NT2/D1 (cell line): ENCODE results near the gene MLEC.

Experiments
- YY1 ChIP-seq: IDR thresholded peaks from 2 replicates; pipeline ENCODE4 v1.6.1; 2011; ENCODE audit not compliant: insufficient read length, insufficient read depth
- ZNF274 ChIP-seq: IDR thresholded peaks from 2 replicates; pipeline ENCODE4 v1.6.1; 2011; ENCODE audit warnings: mild to moderate bottlenecking, low read depth, low read length

DNA sequence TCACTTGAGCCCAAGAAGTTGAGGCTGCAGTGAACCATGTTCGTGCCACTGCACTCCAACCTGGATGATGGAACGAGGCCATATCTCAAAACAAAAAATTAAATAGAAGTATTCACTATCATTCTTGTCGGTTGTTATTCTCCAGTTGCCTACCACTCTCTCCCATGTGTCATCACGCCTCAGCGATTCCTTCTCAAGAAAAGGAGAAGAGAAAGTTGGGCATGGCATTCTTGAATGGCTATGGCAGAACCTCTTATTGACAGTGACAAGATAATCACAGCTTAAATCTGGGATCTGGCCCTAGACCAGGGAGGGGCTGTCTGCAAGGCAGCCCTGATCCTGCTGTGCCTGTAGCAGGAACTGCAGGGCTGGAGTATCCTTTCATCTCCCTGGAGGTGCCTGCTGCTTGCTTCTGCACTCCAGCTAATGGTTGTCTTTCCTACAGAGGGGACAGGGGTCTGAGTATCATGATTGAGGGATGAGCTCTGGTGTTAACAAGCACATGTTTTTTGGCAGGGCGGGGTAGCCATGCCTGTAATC is 12.8 kb upstream of the MLEC start:
- TF ChIP-seq YY1 (no peak), ZNF274 (no peak)
